Osteocyte (in vitro differentiated cells): ENCODE results near the gene SPANXA2. TPM values are rescaled to one million over a fixed set of nuclear protein-coding genes. Genes with fewer than 3 reads are reported as not detected.
A peak's percentile ranks its signal among the peaks of the same experiment; 100 is the strongest.
"Not testable (repeated sequence)": the region's sequence is repeated elsewhere in the genome, so short reads cannot be mapped to it uniquely, and the experiment has no call there.

Source experiments
- DNase-seq: peaks from one replicate; pipeline ENCODE4 v3.0.0; 2021; ENCODE audit warnings: mixed read lengths; ENCODE audit not compliant: unreplicated experiment; ENCODE audit errors: extremely low spot score
- H3K27ac Mint-ChIP-seq: one replicate; pipeline ENCODE4 v1.8.0; 2021; ENCODE audit warnings: mild to moderate bottlenecking, mixed read lengths; ENCODE audit not compliant: unreplicated experiment
- H3K27me3 Mint-ChIP-seq: one replicate; pipeline ENCODE4 v1.8.0; 2021; ENCODE audit warnings: mixed read lengths; ENCODE audit not compliant: unreplicated experiment
- H3K36me3 Mint-ChIP-seq: one replicate; pipeline ENCODE4 v1.8.0; 2021; ENCODE audit warnings: mixed read lengths; ENCODE audit not compliant: unreplicated experiment
- H3K4me1 Mint-ChIP-seq: one replicate; pipeline ENCODE4 v1.8.0; 2021; ENCODE audit warnings: mixed read lengths; ENCODE audit not compliant: unreplicated experiment
- H3K4me3 Mint-ChIP-seq: one replicate; pipeline ENCODE4 v1.8.0; 2021; ENCODE audit warnings: mild to moderate bottlenecking, moderate library complexity, mixed read lengths; ENCODE audit not compliant: unreplicated experiment
- H3K9me3 Mint-ChIP-seq: one replicate; pipeline ENCODE4 v1.8.0; 2021; ENCODE audit warnings: mixed read lengths; ENCODE audit not compliant: unreplicated experiment
- long read RNA-seq: library from polyadenylated mRNA; unstranded; transcript quantifications from one replicate; pipeline ENCODE4 v2.0.0, GENCODE V29; 2021
- total RNA-seq: library from RNA; stranded (reverse); gene quantifications from 2 replicates; pipeline ENCODE4 v1.2.1, GENCODE V29; 2021
- TF ChIP-seq, protein P1 (sequence below): fragments of 200-600 bp; sonication (generic); IDR thresholded peaks from 2 replicates; pipeline ENCODE4 v1.5.0; 2021; ENCODE audit warnings: antibody characterized with exemption, mild to moderate bottlenecking, moderate library complexity

Gene SPANXA2, protein sequence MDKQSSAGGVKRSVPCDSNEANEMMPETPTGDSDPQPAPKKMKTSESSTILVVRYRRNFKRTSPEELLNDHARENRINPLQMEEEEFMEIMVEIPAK
- total RNA-seq = not detected in 2 replicates
- long read RNA-seq = 0 reads

GRCh38 chrX:141589408-141589807 lies at the start of gene SPANXA2:
Gene SPANXA2, plus strand, starts transcription at chrX:141589708. Its CDS starts 60 bp downstream, at chrX:141589768.
- not testable (repeated sequence) for H3K36me3 Mint-ChIP-seq, H3K9me3 Mint-ChIP-seq, DNase-seq, H3K27ac Mint-ChIP-seq, H3K4me1 Mint-ChIP-seq, H3K4me3 Mint-ChIP-seq, H3K27me3 Mint-ChIP-seq

DNA sequence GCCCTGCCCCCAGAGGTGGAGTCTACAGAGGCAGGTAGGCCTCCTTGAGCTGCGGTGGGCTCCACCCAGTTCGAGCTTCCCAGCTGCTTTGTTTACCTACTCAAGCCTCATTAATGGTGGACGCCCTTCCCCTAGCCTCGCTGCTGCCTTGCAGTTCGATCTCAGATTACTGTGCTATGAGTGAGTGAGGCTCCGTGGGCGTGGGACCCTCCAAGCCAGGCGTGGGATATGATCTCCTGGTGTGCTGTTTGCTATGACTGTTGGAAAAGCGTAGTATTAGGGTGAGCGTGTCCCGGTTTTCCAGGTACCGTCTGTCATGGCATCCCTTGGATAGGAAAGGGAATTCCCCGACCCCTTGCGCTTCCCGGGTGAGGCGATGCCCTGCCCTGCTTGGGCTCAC lies 47.0 kb upstream of the SPANXA2 start:
- not testable (repeated sequence) for H3K27ac Mint-ChIP-seq, H3K4me1 Mint-ChIP-seq, H3K4me3 Mint-ChIP-seq, H3K36me3 Mint-ChIP-seq, H3K27me3 Mint-ChIP-seq, H3K9me3 Mint-ChIP-seq
- DNase-seq = peak; percentile 63

DNA sequence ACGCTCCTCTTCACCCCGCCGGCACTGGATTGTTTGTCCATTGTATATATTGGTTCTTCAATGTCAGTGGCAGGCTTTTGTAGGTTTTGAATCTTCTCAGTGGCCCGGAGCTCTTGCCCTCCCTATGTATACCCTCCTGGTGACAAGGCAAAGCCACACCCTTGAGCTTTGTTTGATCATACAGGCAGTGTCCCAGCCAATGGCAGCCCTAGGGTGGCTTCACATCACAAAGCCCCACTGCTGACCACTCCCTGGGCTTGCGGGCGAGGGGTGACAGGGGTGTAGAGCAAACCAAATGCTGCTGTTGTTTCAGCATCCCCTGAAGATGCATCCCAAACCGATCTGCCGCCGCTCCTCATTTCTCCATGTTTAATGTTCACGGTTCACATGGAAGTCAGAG lies 4.9 kb upstream of the SPANXA2 start, which contains the start of gene SPANXA1:
Gene SPANXA1, minus strand, starts transcription at position 101 of the 400 bp plus-strand sequence. Its CDS starts 60 bp downstream, at position 41.
- not testable (repeated sequence) for H3K4me3 Mint-ChIP-seq, H3K4me1 Mint-ChIP-seq, H3K36me3 Mint-ChIP-seq, H3K9me3 Mint-ChIP-seq, H3K27ac Mint-ChIP-seq, H3K27me3 Mint-ChIP-seq, DNase-seq

DNA sequence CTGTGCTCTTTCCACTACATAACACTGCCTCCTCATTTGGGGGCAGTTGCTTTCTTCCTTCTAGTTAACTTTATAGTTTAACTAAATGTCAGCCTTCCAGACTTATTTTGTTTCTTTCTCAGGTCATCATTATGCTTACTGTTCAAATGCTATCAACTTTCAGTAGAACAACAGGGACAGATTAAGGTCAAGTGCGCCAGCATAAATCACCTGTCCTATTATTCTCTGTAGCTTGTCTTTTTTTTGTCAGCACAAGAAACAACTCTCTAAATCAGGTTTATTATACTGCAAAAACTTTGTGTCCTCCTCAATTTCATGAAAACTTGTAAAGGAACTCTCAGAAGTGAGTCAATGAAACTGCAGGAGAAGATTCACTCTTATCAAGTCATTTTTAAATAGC lies 19.6 kb downstream of the SPANXA2 start:
- TF ChIP-seq, protein P1, sequence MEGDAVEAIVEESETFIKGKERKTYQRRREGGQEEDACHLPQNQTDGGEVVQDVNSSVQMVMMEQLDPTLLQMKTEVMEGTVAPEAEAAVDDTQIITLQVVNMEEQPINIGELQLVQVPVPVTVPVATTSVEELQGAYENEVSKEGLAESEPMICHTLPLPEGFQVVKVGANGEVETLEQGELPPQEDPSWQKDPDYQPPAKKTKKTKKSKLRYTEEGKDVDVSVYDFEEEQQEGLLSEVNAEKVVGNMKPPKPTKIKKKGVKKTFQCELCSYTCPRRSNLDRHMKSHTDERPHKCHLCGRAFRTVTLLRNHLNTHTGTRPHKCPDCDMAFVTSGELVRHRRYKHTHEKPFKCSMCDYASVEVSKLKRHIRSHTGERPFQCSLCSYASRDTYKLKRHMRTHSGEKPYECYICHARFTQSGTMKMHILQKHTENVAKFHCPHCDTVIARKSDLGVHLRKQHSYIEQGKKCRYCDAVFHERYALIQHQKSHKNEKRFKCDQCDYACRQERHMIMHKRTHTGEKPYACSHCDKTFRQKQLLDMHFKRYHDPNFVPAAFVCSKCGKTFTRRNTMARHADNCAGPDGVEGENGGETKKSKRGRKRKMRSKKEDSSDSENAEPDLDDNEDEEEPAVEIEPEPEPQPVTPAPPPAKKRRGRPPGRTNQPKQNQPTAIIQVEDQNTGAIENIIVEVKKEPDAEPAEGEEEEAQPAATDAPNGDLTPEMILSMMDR = no peak
- H3K27ac Mint-ChIP-seq = no peak overlapping the region
- H3K4me3 Mint-ChIP-seq = no peak overlapping the region
- H3K4me1 Mint-ChIP-seq = peaks cover 6% of the 10 kb centered on the region
- H3K9me3 Mint-ChIP-seq = peaks cover 4% of the 10 kb centered on the region
- DNase-seq = no peak
- no peaks in the 10 kb centered on the region for H3K36me3 Mint-ChIP-seq
- H3K27me3 Mint-ChIP-seq = no peaks in the 10 kb centered on the region

DNA sequence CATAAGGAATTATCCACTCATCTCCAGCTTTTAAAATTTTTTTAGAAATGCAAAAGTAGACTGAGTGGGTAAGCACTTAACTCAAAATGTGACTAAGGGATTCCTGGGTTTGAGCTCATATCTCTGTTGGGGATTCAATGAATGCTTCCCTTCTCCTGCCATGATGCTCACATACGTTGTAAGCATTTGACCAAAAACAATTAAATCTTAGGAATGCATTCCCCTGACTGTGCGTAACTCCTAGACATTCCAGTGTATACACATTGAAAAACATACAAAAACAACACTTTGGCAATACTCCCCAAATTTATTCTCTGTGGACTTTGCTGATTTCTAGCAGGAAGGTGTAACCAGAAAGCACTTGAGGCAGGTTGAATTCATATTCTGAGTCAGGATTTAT lies 29.8 kb downstream of the SPANXA2 start:
- peaks cover 8% of the 10 kb centered on the region for H3K9me3 Mint-ChIP-seq
- TF ChIP-seq, protein P1 = no peak
- H3K27me3 Mint-ChIP-seq = peaks cover 3% of the 10 kb centered on the region
- no peak overlapping the region for H3K4me3 Mint-ChIP-seq
- no peaks in the 10 kb centered on the region for H3K36me3 Mint-ChIP-seq
- DNase-seq = no peak
- no peak overlapping the region for H3K27ac Mint-ChIP-seq
- H3K4me1 Mint-ChIP-seq = no peaks in the 10 kb centered on the region

GRCh38 chrX:141632124-141632523 lies 42.6 kb downstream of the SPANXA2 start:
- TF ChIP-seq, protein P1 = no peak
- no peak for DNase-seq
- Mint-ChIP-seq H3K36me3 (no peaks in the 10 kb centered on the region), H3K4me1 (no peaks in the 10 kb centered on the region), H3K9me3 (peaks cover 22% of the 10 kb centered on the region), H3K27ac (no peak overlapping the region), H3K4me3 (no peak overlapping the region), H3K27me3 (no peaks in the 10 kb centered on the region)

GRCh38 chrX:141638550-141638949 lies 49.0 kb downstream of the SPANXA2 start:
- H3K36me3 Mint-ChIP-seq = no peaks in the 10 kb centered on the region
- no peaks in the 10 kb centered on the region for H3K27me3 Mint-ChIP-seq
- H3K4me1 Mint-ChIP-seq = peaks cover 9% of the 10 kb centered on the region
- H3K9me3 Mint-ChIP-seq = peaks cover 10% of the 10 kb centered on the region
- no peak overlapping the region for H3K4me3 Mint-ChIP-seq
- DNase-seq = no peak
- no peak overlapping the region for H3K27ac Mint-ChIP-seq
- TF ChIP-seq, protein P1 = no peak
